ENCODE results near the gene FBLN7.

FBLN7 gene

GRCh38 chr2:112157472-112157871 is 19.3 kb downstream of the FBLN7 start:
- DNase-seq (ENCODE audit: low read depth): no peak

GRCh38 chr2:112159454-112159921 is 21.3 kb downstream of the FBLN7 start:
- no peak for DNase-seq (ENCODE audit: low read depth)

- DNase-seq (ENCODE audit: low read depth): no peak
Measured at GRCh38 chr2:112160283-112161250, 22.4 kb downstream of the FBLN7 start.

GRCh38 chr2:112161431-112162145 is 23.4 kb downstream of the FBLN7 start:
- DNase-seq (ENCODE audit: low read depth): no peak

GRCh38 chr2:112162341-112162740 is 24.2 kb downstream of the FBLN7 start:
- DNase-seq (ENCODE audit: low read depth): no peak

- no peak for DNase-seq (ENCODE audit: low read depth)
Measured at GRCh38 chr2:112162956-112163355, 24.8 kb downstream of the FBLN7 start.

GRCh38 chr2:112163541-112163981 is 25.4 kb downstream of the FBLN7 start:
- DNase-seq (ENCODE audit: low read depth): no peak

- no peak for DNase-seq (ENCODE audit: low read depth)
Measured at GRCh38 chr2:112164876-112165275, 26.7 kb downstream of the FBLN7 start.

- no peak for DNase-seq (ENCODE audit: low read depth)
Measured at GRCh38 chr2:112165296-112165695, 27.1 kb downstream of the FBLN7 start.

GRCh38 chr2:112166806-112167499 is 28.8 kb downstream of the FBLN7 start:
- no peak for DNase-seq (ENCODE audit: low read depth)

- DNase-seq (ENCODE audit: low read depth): no peak
Measured at GRCh38 chr2:112168422-112169124, 30.4 kb downstream of the FBLN7 start.

- DNase-seq (ENCODE audit: low read depth): no peak
Measured at GRCh38 chr2:112170495-112170894, 32.3 kb downstream of the FBLN7 start.

GRCh38 chr2:112173646-112174319 is 35.6 kb downstream of the FBLN7 start:
- no peak for DNase-seq (ENCODE audit: low read depth)

GRCh38 chr2:112174383-112174782 is 36.2 kb downstream of the FBLN7 start:
- no peak for DNase-seq (ENCODE audit: low read depth)

GRCh38 chr2:112175333-112175732 is 37.1 kb downstream of the FBLN7 start:
- no peak for DNase-seq (ENCODE audit: low read depth)

GRCh38 chr2:112175958-112176573 is 37.9 kb downstream of the FBLN7 start:
- no peak for DNase-seq (ENCODE audit: low read depth)

- DNase-seq (ENCODE audit: low read depth): no peak
Measured at GRCh38 chr2:112181571-112182290, 43.5 kb downstream of the FBLN7 start.

- no peak for DNase-seq (ENCODE audit: low read depth)
Measured at GRCh38 chr2:112182581-112183034, 44.4 kb downstream of the FBLN7 start.

GRCh38 chr2:112183327-112184025 is 45.3 kb downstream of the FBLN7 start:
- DNase-seq (ENCODE audit: low read depth): no peak

Measured in activated gamma-delta T cell treated with anti-CD3 and anti-CD28 coated beads, Interleukin-2, amount 50 U/mL, for 16 hours (primary cell).